Smooth muscle cell (in vitro differentiated cells): ENCODE results near the gene DYNC1LI1. TPM values are rescaled to one million over a fixed set of nuclear protein-coding genes. Genes with fewer than 3 reads are reported as not detected.

Experiments used
- DNase-seq: peaks from one replicate; lab custom pipeline; 2025; ENCODE audit not compliant: unreplicated experiment; lab: John Stamatoyannopoulos, UW
- H2AFZ ChIP-seq: fragments of 200-600 bp; sonication (generic); 2 replicates; pipeline ENCODE4 v1.6.0; 2016; ENCODE audit warnings: antibody characterized with exemption, low read depth, mild to moderate bottlenecking
- H3F3A ChIP-seq: fragments of 200-600 bp; sonication (generic); 2 replicates; pipeline ENCODE4 v1.6.0; 2017; ENCODE audit warnings: antibody characterized with exemption, low read depth
- H3K27ac ChIP-seq: fragments of 200-600 bp; sonication (generic); 2 replicates; pipeline ENCODE4 v1.5.1; 2016; ENCODE audit warnings: low read depth, mild to moderate bottlenecking
- H3K27me3 ChIP-seq: fragments of 200-600 bp; sonication (generic); 2 replicates; pipeline ENCODE4 v1.6.1; 2016; ENCODE audit warnings: low read depth, mild to moderate bottlenecking
- H3K36me3 ChIP-seq: fragments of 200-600 bp; sonication (generic); 2 replicates; pipeline ENCODE4 v1.5.1; 2016; ENCODE audit warnings: low read depth
- H3K4me1 ChIP-seq: fragments of 200-600 bp; sonication (generic); 2 replicates; pipeline ENCODE4 v1.5.1; 2016; ENCODE audit warnings: low read depth
- H3K4me2 ChIP-seq: fragments of 200-600 bp; sonication (generic); 2 replicates; pipeline ENCODE4 v1.6.0; 2016; ENCODE audit warnings: mild to moderate bottlenecking
- H3K4me3 ChIP-seq: fragments of 200-600 bp; sonication (generic); 2 replicates; pipeline ENCODE4 v1.5.1; 2016; ENCODE audit warnings: mild to moderate bottlenecking
- H3K79me2 ChIP-seq: fragments of 200-600 bp; sonication (generic); 2 replicates; pipeline ENCODE4 v1.6.0; 2016; ENCODE audit warnings: low read depth, mild to moderate bottlenecking
- H3K9ac ChIP-seq: fragments of 200-600 bp; sonication (generic); 2 replicates; pipeline ENCODE4 v1.6.0; 2016; ENCODE audit warnings: low read depth
- H3K9me3 ChIP-seq: fragments of 200-600 bp; sonication (generic); replicated peaks from 2 replicates; pipeline ENCODE4 v1.5.1; 2016; ENCODE audit warnings: low read depth
- H4K20me1 ChIP-seq: fragments of 200-600 bp; sonication (generic); 2 replicates; pipeline ENCODE4 v1.6.0; 2016; ENCODE audit warnings: low read depth
- WGBS: methylation state at CpG from one replicate; pipeline ENCODE4 v1.1.7; 2016; ENCODE audit warnings: low lambda C conversion rate; 5-methylcytosine and 5-hydroxymethylcytosine counted together
- polyA plus RNA-seq: library from polyadenylated mRNA; unstranded; fragments of >200 nt; fragmentation: Nextera tagmentation; extraction: Ambion mirVana; gene quantifications from 2 replicates; pipeline ENCODE4 v1.2.1, GENCODE V29; 2016
- total RNA-seq: library from RNA; depleted of rRNA; stranded (reverse); fragments of >200 nt; gene quantifications from 2 replicates; pipeline ENCODE4 v1.2.3, GENCODE V29; 2014
- TF ChIP-seq, protein P1 (sequence below): fragments of 200-600 bp; sonication (generic); IDR thresholded peaks from 2 replicates; pipeline ENCODE4 v1.5.1; 2017; ENCODE audit warnings: borderline replicate concordance, mild to moderate bottlenecking, antibody characterized with exemption; ENCODE audit not compliant: insufficient read depth, poor library complexity, severe bottlenecking

DYNC1LI1 gene
- total and polyA plus RNA-seq, 2 experiments from 2014 or later, result 31.0 to 72.6 TPM

DNA sequence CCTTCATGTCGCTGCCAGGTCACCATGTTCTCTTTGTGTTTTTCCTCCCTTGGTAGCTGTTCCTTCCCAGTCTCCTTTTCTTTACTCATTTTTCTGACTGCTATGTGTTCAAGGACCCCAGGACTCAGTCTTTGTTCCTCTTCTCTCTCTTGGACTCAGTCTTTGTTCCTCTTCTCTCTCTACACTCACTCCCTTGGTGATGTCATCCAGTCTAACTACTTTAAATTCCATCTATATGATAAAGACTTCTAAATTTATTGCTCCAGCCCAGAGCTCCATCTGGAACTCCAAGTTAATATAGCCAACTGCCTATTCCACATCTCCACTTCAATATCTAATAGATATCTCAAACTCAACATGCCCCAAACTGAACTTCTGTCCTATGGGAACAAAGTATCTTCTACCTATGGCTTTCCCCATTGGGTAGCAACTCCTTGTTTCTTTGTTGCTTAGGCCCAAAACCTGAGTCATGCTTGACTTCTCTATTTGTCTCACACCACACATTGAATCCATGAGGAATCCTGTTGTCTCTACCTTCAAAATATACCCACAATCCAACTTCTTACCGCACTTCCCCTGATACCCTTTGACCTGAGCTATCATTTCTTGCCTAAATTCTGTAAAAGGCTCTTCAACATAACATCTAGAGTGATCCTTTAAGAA, 4.9 kb upstream of the DYNC1LI1 start:
- DNase-seq, result no peak
- H3K27me3 ChIP-seq, result no peaks in the 10 kb centered on the region
- 93% methylated on average over 2 of the region's 2 CpGs for WGBS
- peaks cover 5% of the 10 kb centered on the region for H3K79me2 ChIP-seq
- no peaks in the 10 kb centered on the region for H3K9me3 ChIP-seq
- no peak overlapping the region for H3K9ac ChIP-seq
- no peaks in the 10 kb centered on the region for H4K20me1 ChIP-seq
- peaks cover 5% of the 10 kb centered on the region for H3K4me1 ChIP-seq
- H3K4me2 ChIP-seq, result peak overlapping the region; percentile 32
- no peaks in the 10 kb centered on the region for H3K36me3 ChIP-seq
- H2AFZ ChIP-seq, result peak overlapping the region; percentile 31
- H3F3A ChIP-seq, result peaks cover 6% of the 10 kb centered on the region
- TF ChIP-seq, protein P1, sequence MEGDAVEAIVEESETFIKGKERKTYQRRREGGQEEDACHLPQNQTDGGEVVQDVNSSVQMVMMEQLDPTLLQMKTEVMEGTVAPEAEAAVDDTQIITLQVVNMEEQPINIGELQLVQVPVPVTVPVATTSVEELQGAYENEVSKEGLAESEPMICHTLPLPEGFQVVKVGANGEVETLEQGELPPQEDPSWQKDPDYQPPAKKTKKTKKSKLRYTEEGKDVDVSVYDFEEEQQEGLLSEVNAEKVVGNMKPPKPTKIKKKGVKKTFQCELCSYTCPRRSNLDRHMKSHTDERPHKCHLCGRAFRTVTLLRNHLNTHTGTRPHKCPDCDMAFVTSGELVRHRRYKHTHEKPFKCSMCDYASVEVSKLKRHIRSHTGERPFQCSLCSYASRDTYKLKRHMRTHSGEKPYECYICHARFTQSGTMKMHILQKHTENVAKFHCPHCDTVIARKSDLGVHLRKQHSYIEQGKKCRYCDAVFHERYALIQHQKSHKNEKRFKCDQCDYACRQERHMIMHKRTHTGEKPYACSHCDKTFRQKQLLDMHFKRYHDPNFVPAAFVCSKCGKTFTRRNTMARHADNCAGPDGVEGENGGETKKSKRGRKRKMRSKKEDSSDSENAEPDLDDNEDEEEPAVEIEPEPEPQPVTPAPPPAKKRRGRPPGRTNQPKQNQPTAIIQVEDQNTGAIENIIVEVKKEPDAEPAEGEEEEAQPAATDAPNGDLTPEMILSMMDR, result no peak
- H3K4me3 ChIP-seq, result no peak overlapping the region
- no peak overlapping the region for H3K27ac ChIP-seq

DNA sequence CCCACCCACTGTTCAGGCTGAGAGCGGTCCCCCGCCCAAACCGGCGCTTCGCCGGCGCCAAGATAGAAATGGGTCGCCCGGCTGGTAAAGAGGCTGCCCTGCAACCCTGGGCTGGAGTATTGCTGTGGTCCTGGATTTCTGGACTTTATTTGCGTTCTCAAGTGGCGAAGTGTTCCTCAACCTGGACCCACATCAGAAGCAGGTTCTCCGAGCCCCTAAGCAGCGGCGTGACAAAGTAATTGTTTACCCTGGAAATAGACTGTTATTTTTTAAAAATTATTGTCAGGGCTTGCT, 481 bp upstream of the DYNC1LI1 start:
- no peaks in the 10 kb centered on the region for H3K9me3 ChIP-seq
- peak overlapping the region; percentile 92 for H3K4me2 ChIP-seq
- H3K9ac ChIP-seq, result peak overlapping the region; percentile 96
- TF ChIP-seq, protein P1, result no peak
- H3K4me3 ChIP-seq, result peak overlapping the region; percentile 97
- H4K20me1 ChIP-seq, result peaks cover 38% of the 10 kb centered on the region
- no peak for DNase-seq
- no peaks in the 10 kb centered on the region for H3F3A ChIP-seq
- H3K27ac ChIP-seq, result peak overlapping the region; percentile 89
- no peaks in the 10 kb centered on the region for H3K27me3 ChIP-seq
- H3K79me2 ChIP-seq, result peaks cover 47% of the 10 kb centered on the region
- 2% methylated on average over 14 of the region's 14 CpGs for whole genome bisulfite sequencing
- H3K36me3 ChIP-seq, result no peaks in the 10 kb centered on the region
- peaks cover 21% of the 10 kb centered on the region for H3K4me1 ChIP-seq
- H2AFZ ChIP-seq, result peak overlapping the region; percentile 86

DNA sequence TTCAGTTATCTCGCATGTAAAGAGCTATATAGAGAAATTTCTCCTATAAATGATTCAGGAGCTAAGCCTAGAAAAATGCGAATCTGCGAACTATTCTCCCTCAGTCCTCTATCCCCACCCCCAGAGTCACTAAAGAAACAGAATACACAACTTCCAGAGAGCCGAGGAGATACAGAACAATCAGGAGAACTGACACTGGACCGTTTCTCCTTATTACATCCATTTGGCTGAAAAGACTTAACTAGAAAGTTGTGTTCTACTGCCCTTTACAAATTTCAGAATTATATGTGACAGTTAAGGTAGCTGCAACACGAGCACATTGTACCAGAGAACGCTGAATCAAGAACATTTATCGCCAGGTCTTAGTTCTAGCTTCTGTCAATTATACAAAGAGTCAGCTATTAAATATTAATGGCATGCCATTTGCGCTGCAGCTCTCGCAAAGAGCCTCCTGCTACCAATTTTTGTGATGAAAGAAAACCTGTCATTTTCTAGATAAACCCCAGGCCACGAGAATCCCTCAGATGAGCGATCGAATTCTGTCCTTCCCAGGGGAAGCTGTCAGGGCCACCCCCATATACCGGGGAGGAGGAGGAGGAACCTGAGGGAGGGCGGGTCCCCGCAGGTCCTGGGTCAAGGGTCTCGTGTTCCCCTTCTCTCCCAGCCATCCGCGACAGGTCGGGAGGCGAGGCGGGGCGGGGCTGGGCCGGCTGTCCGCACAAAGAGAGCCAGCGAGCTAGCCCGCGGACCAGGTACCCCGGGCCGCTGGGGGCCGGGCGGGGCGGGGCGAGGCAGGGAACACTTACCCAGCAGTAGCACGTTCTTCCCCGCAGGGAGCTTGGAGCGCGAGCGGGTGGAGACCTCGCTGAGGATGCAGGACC, 878 bp downstream of the DYNC1LI1 start:
- Histone ChIP-seq H3K27ac (peak overlapping the region; percentile 89), H4K20me1 (peaks cover 52% of the 10 kb centered on the region), H3K79me2 (peaks cover 61% of the 10 kb centered on the region), H3K9me3 (no peaks in the 10 kb centered on the region), H3K9ac (peak overlapping the region; percentile 96), H3K4me3 (peak overlapping the region; percentile 97), H3K4me2 (peak overlapping the region; percentile 92), H3K4me1 (peaks cover 21% of the 10 kb centered on the region), H3K36me3 (no peaks in the 10 kb centered on the region), H2AFZ (peak overlapping the region; percentile 96), H3K27me3 (no peaks in the 10 kb centered on the region), H3F3A (no peaks in the 10 kb centered on the region)
- TF ChIP-seq, protein P1, result no peak
- 2% methylated on average over 40 of the region's 40 CpGs for WGBS
- DNase-seq, result peak; percentile 62
